Left colon (tissue), 2 donors: ENCODE measurements around the gene ZDHHC17. TPM values are rescaled to one million over a fixed set of nuclear protein-coding genes. Genes with fewer than 3 reads are reported as not detected.
A peak's percentile ranks its signal among the peaks of the same experiment; 100 is the strongest.

Experiments
- ATAC-seq: fragments of 200-7000 bp; cut with Tn5 transposase; one replicate; pipeline ENCODE4 v1.9.1; 2020; ENCODE audit warnings: mild to moderate bottlenecking, moderate library complexity
- DNase-seq, 2 donors: peaks; one replicate each; pipeline ENCODE4 v3.0.0-alpha.2; 2020
- intact Hi-C, 2 donors: fragments of 100-400 bp; cut with DNase I in 1 of 2; cut with micrococcal nuclease in 1 of 2; formaldehyde crosslinking; loops; one replicate each; pipeline versions ENCODE4 v1.11.2 to v1.14.0; 2022; cut with DNase I, micrococcal nuclease
- total RNA-seq, 2 donors: library from RNA; stranded (reverse); fragmentation: NEBNext Ultra II Directional; extraction: Animal tissue kit (Norgen Biotek cat#: 25700); gene quantifications; one replicate each; pipeline ENCODE4 v1.2.1, GENCODE V29; 2021
- donor health status: DM: no; HTN: no; CAD: no.
- donor health status: DM: yes; HTN: yes; CAD: no.

ZDHHC17 gene
- total RNA-seq, 2 donors from 2014 or later = 14.5 to 17.1 TPM

DNA sequence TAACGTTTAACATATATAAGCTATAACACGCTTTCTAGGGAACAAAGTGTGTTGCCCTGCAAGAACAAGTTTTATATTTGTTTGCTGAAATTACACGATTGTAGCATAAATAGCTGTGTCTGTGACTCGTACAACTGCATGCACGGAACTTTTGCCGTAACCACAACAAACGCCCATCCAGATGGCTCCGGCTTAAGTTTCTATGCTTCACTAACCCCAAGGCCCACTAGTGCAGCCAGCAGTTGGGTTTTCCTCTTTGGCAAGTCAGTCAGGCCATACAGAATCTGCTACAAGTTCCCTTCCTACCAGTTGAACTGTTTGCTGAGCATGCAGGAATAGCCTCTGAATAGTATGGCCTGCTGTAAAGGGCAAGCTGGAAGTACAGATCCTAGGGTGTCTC is 102.8 kb downstream of the ZDHHC17 start:
- intact Hi-C loops = no loop called here
- ATAC-seq (no peak), DNase-seq (no peak)

DNA sequence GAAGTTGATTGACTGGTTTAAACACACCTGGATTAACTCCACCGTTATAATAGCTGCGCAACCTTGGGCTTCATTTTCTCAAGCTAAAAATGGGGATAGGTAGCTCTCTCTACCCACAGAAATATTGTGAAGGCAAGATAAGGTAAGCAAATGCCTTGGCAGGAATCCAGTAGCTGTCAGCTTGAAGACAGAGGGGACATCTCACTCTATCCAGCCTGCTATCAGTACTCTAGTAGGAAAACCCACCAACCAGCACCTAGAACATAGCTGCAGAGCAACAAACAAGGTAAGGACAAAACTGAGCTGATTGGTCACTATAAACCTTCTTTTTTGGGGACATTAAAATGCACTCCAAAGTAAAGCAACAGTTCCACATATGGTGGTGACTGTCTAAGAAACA is 107.2 kb downstream of the ZDHHC17 start:
- no peak for ATAC-seq
- DNase-seq = no peak
- intact Hi-C loops = no loop called here

DNA sequence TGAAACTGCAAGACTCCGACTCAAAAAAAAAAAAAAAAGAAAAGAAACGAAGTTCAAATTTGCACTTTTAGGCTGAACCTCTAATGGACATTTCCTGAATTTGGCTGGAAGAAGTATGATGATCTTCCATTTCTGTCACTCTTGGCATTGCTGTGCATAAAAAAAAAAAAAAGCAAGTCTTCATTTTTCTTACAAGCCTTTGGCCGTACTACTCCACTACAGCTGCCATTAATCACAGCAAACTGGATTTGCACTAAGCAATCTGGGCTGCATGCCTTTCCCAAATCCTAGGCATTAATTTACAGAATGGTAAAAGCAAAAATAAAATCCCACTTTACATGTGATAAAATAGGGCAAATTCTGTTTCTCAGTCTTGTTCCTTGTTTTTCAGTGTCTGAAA is 107.8 kb downstream of the ZDHHC17 start:
- ATAC-seq (no peak), DNase-seq (no peak)
- intact Hi-C loops = no loop called here

DNA sequence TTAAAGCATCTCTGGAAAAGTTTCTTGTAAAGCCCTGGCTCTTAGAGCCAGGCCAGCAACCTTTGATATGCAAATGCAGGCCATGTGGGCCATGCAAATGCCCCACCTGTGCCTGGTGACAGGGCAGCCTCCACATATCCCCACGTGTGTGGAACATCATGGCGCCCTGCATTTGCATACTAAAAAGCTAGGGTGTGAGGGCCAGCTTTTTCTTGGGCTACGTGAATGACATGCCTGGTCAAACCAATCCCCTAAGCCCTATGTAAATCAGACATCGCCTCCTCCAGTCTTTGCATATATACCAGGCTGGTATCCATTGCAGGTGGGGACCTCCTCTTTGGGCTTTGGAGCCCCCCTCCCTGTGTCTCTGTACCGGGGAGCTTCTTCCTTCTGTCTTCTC is 108.5 kb downstream of the ZDHHC17 start:
- intact Hi-C loops = no loop called here
- no peak for DNase-seq
- ATAC-seq = no peak

DNA sequence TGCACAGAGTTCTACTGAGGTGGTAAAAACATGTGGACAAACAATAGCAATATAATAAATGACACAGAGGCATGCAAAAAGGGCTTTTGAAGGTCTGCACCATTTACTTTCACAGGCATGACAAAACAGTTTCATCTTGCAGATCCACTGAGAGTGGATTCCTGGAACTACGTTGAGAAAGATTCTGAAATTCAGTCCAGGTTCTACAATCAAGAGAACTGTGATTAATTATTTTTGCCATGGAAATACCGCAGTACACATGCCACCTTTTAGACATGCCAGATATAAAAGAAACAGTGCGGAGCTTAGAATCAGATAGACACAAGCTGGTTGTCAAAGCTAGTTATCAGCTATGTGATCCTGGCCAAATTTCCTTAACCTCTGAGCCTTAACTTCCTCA is 110.1 kb downstream of the ZDHHC17 start:
- ATAC-seq = no peak
- DNase-seq = no peak
- intact Hi-C loops = no loop called here

DNA sequence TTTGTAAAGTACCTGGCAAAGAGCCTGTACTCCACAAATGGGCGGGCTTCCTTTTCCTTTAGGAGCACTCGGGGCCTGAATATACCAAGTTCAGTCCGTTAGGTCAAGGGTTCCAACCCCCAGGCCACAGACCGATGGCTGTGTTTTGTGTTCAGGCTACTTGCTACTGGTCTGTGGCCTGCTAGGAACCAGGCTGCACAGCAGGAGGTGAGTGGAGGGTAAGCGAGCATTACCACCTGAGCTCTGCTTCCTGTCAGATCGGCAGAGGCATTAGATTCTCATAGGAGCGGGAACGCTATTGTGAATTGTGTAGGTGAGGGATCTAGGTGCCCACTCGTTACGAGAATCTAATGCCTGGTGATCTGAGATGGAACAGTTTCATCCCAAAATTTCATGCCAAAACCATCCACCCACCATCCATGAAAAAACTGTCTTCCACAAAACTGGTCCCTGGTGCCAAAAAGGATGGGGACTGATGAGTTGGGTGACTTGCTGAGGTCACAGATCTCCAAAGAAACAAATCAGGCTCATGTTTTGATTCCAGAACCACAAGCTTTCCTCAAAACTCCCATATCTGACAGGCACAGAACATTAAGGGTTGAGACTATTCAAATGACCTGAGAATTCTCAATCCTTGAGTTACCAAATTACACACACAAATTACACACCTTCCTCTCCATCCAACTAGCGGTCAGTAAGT is 110.7 kb downstream of the ZDHHC17 start:
- intact Hi-C loops = no loop called here
- DNase-seq (no peak), ATAC-seq (no peak)

DNA sequence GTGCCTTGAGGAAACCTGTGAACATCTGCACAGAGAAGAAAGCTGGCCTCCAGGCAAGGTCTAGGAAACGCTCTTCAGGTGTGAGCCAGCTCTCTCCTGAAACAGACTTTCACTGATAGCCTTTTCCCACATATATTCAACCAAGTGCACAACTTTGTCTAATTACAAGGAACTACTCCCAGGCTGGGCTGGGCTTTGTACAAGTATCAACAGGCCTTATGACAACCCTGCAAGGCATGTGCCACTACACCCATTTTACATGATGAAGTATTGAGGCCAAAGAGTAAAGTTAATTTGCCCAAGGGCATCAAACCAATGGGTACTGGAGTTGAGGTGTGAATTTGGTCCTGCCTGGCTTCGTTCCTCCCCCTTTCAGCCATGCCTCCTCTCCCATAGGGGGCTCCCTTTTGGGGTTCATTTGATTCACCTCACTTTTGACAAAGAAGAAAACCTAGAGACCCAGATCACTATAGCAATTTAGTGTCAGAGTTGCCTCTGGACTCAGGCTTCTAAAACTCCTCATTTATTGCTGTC is 112.8 kb downstream of the ZDHHC17 start:
- DNase-seq = no peak
- intact Hi-C loops = no loop called here
- no peak for ATAC-seq

DNA sequence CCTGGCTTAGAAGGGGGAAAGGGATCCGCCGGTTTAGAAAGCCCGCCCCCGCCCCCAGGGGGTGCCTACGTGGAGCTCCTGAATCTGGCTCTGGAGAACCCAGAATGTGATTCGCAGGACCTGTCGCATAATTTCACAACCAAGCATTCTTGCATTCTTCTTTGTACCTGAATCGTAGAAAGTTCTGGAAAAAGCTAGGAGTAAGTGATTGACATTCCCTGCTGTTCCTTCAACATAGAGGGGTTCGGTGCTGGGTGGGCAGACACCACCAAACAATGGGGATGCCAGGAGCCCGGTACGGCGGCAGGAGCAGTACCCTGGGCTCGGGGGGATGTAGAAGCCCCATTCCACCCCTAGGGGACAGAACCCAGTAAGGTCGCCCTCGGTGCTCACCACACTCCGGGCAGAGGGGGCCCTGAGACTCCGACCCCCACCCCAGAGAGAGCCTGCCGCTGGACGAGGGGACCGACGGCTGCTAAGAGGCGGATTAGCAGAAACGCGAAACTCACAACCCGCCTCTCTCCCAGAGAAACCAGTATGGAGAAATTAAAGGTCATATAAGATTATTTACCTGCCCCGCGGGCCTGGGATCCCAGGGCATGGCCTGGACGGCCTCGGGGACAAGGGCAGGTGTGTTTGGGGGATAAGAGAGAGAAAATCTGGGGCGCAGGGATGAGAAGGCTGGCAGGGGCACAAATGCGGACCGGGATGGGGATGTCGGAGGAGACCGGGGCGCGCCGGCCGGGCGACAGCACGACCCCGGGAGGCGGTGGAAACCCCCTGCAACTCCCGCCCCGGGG is 114.4 kb downstream of the ZDHHC17 start:
- ATAC-seq = peak; percentile 35
- intact Hi-C loops = no loop called here
- no peak for DNase-seq

DNA sequence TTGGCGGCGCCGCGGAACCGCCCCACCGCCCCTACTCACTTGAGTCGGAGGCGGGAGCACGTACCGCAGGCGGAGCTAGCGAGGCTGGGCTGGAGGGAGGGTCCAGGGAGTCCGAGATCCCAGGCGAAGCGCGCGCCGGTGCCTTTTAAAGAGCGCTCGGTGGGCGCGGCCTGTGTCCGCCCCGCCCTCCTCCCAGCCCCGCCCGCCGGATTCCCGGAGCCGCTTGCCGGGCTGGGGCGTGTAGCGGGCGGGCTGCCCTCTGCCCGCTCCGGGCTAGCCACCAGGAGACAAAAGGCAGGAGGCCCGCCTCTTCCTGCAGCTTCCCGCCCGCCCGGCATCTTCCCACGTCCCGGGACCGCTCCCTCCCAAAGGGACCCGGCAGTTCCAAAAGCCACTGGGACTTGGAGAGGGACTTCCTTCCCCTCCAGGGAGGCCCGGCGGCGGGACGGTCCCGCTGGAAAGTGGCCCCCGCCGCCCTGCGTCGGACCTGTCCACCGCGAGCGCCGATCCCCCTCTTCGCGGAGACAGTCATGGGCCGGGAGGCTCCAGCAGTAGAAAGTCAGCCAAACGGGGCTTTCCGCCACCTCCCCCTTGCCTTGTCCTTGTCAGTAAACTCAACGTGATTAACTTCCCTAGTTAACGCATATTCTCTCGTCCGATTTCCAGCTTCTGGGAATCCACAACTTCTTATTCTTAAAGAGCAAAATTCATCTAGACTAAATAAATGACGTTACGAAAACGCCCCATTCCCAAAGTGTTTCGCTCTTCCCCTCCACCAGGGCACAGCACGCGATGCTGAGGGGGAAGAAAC is 115.2 kb downstream of the ZDHHC17 start, which contains the start of gene CSRP2:
Gene CSRP2 (minus strand): TSS at position 121 of the 811 bp plus-strand sequence. CDS start 12,759 bp downstream, outside the sequence.
- ATAC-seq (peak; percentile 99), DNase-seq (peak; percentile 81 to 87)
- intact Hi-C loops = no loop called here

DNA sequence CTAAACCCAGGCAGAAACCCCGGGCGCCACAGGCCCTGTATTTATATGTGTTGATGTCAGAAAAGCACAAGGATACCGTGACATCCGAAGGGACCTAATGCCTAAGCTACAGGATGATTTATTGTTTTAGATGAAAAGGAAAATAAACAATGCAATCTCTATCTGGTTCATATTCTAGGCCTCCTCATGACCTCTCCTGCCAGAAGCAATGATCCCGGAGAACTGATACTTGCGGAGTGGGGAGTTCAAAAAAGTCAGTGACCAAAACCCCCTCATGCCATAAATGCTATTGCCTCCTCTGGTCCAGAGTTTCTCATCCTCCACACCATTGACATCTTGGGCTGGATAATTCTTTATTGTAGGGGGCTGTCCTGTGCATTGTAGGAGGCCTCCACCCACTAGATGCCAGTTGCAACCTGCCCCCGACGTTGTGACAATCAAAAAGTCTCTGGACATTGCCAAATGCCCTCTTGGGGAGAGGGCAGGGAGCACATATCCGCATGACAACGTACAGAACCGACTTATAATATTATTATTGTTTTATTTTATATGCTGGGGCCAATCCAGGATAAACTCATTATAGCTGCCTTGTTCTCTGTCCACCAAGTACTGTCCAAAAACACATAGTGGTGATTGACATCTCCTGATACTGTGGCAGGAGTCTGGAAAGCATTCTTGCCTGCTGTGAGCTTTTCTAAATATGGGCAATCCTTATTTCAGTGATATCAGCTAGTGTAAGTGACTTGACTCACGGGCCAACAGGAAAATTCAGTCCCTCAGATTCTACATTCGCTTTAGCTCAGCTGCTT is 116.0 kb downstream of the ZDHHC17 start:
- ATAC-seq = no peak
- DNase-seq = peak in 1 of 2 donors; percentile 15

DNA sequence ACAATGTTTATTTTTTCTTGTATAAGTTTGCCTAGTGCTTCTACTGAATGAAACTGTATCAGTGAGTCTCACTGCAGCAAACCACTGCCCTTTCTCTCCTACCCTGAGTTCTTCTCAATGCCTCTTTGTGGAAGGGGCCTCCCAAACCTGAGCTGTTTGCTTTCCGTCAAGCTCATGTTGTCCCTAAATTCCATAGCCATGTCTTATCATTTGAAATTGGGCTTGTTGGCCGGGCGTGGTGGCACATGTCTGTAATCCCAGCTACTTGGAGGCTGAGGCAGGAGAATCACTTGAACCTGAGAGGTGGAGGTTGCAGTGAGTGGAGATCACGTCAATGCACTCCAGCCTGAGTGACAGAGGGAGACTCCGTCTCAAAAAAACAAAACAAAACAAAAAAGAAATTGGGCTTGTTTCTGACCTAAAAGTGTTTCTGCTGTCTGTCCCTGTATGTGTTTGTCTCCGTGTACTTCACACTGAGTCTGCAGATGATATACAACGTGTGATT is 116.7 kb downstream of the ZDHHC17 start:
- intact Hi-C loops = no loop called here
- DNase-seq (no peak), ATAC-seq (no peak)

More for the DNA sequence above, 116.0 kb downstream of the ZDHHC17 start:
- intact Hi-C loops = no loop called here

DNA sequence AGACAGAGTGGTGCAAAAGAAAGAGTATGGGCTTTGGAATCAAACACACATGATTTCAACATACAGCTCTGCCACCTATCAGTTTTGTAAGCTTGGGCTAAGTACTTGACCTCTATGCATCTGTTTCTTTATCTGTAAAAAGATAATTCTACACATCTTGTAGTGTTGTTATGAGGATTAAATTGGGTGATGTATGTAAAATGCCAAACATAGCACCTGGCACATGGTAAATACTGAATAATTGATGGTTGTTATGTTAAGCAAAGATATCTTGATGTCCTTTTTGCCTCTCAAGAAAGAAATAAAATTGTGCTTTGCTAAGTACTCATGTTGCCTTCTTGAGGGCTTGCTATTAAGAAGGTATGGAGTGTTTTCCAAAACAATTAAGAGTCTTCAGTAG is 117.2 kb downstream of the ZDHHC17 start:
- intact Hi-C loops = no loop called here
- no peak for ATAC-seq
- DNase-seq = no peak

DNA sequence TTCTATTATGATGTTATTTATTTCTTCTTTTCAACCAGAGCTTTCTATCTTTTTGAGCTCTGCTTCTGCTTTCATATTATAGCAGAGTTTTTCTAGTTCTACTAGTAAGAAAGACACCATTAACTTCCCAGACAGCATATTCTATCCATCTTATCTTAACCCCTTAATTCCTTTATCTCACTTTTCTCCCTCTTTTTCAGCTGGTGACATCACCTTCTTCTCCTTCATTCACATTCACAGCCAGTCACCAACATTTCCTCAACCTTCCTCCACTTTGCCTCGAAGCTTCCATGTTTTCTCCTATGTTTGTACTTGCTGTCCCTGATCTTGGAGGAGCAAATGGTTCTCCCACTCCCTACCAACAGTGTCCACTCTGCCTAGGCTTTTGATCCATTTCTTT is 118.5 kb downstream of the ZDHHC17 start:
- DNase-seq (no peak), ATAC-seq (no peak)
- intact Hi-C loops = no loop called here

DNA sequence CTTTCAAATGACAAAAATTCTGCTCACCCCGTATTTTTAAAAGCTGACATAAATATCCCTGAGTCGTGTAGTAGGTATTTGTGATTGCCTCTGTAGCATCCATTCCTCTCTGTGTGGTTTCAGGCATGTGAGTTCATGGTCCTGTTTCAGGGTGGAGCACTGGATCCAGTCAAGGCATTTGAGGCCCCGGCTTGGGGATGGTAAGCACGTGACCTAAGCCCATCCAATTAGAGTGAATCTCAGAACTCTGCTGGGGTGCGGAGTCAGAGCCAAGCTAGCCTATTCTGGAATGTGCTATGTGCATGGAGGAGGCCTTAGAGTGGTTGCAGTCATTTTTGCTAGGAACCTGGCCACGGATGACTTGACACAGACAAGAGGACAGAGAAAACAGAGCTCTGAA is 119.2 kb downstream of the ZDHHC17 start:
- ATAC-seq (no peak), DNase-seq (no peak)
- intact Hi-C loops = no loop called here

DNA sequence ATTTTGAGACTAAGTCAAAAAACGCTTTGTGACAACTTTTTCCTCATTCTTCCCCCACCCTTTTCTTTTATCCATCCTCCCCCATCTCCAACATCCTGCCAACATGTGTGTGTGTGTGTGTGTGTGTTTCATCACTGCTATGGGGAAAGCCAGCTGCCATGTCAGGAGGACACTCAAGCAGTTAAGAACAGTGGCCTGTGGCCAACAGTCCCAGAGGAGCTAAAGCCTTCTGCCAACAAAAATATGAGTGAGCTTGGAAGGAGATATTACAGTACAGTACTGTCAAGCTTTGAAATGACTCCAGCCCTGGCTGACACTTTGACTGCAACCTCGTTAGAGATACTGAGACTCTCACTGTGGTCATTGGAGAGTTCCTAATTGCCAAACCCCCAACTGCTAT is 119.9 kb downstream of the ZDHHC17 start:
- ATAC-seq = no peak
- intact Hi-C loops = no loop called here
- no peak for DNase-seq

DNA sequence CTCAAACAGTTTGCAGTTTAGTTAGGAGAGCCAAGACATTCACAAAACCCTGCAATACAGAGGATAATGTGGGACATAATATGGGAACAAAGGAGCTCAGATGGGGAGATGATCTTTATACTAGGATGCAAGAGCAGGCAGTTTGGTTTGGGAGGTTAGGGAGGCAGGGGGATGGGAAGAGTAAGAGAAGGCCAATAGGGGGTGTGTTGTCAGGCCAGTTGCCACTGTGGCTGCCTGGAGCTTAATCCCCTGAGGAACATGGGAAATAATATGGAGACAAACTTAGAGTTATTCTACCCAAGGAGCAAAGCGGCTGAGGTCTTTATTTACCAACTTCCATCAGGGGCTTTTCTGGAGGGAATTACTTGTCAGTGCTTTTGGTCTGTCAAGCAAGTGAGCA is 124.9 kb downstream of the ZDHHC17 start:
- intact Hi-C loops = no loop called here
- DNase-seq = no peak
- ATAC-seq = no peak

DNA sequence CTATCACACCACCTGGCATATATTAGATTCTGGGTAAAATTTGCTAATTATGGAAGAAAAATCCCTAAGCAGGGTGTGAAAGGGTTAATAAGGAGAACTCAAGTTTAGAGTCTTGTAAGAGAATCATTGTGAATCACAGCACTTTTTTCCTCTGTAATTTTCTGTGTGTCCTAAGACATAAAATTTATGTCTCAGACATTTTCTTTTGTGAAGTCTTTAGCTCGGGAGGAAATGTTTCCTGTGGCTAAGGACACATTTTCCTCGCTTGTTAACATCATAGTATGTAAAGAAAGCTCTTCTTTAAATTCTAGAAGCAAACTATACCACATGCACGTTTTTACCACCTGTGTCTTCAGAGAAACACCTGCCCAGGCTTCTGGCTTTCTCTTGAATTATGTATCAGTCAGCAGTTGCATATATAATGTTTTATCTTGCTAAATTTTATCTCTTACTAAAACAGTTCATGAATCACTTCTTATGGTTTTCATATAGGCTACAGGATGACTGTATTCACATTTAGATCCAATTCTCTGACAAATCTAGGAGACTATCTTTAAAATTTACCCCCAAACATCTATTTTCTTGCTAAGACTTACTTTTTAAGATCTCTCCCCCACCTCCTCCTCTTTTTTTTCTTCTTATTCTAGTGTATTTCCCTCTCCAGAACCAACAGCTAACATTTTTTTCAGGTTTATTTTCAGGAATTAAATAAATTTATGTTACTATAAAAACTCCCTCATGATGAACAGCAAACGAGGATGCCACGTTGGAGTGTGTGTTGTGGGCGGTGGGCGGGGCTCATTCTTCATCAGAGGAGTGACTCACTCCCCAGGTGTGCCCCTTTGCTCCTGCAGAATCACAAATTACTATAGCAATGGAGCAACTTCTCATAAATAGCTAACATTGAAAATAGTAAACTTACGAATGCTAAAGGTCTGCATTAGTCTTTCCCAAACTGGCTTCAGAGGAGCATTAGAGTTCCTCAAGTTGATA is 126.5 kb downstream of the ZDHHC17 start:
- DNase-seq (no peak), ATAC-seq (no peak)
- intact Hi-C loops = no loop called here
